Loucy (cell line): ENCODE measurements around the gene FARS2.

ENCODE experiments used
- EZH2phosphoT487 ChIP-seq: fragments of 200-600 bp; IDR thresholded peaks from 2 replicates; pipeline ENCODE4 v1.6.1; 2018; ENCODE audit warnings: antibody characterized with exemption, mild to moderate bottlenecking, moderate library complexity, borderline replicate concordance
- TF ChIP-seq, protein P1 (sequence below): fragments of 200-600 bp; sonication (generic); conservative IDR thresholded peaks from 2 replicates; pipeline ENCODE4 v1.5.1; 2014; ENCODE audit warnings: mild to moderate bottlenecking, antibody characterized with exemption, low read length

DNA sequence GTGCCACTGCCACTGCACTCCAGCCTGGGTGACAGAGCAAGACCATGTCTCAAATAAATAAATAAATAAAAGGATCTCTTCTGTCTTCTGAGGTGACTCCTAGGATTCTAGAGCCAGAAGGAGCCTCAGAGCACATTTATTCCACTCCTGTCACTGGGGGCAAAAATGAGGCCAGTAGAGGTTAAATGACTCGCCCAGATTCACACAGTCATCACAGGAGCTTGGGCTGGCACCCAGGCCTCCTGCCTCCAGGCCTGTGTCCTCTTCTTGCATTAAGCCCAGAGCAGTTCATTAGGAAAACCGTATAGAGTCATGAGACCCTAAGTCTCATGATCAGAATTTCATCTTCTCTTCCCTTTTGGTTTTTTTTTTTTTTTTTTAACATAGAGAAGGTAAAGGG is 502.1 kb downstream of the FARS2 start:
- TF ChIP-seq, protein P1, sequence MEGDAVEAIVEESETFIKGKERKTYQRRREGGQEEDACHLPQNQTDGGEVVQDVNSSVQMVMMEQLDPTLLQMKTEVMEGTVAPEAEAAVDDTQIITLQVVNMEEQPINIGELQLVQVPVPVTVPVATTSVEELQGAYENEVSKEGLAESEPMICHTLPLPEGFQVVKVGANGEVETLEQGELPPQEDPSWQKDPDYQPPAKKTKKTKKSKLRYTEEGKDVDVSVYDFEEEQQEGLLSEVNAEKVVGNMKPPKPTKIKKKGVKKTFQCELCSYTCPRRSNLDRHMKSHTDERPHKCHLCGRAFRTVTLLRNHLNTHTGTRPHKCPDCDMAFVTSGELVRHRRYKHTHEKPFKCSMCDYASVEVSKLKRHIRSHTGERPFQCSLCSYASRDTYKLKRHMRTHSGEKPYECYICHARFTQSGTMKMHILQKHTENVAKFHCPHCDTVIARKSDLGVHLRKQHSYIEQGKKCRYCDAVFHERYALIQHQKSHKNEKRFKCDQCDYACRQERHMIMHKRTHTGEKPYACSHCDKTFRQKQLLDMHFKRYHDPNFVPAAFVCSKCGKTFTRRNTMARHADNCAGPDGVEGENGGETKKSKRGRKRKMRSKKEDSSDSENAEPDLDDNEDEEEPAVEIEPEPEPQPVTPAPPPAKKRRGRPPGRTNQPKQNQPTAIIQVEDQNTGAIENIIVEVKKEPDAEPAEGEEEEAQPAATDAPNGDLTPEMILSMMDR: no peak
- TF ChIP-seq EZH2phosphoT487: no peak
